Stimulated activated memory B cell treated with anti-CD40 and anti-IgM and Interleukin-4, amounts not matched to agents 10 μg/mL and 1 μg/mL and 100 μg/mL, for 72 hours (primary cell): ENCODE data around the gene FIBP.

Source experiments
- ATAC-seq: fragments of 150-1000 bp; cut with Tn5 transposase; 2 replicates; pipeline ENCODE4 v1.10.0; 2021
- H3K27ac Mint-ChIP-seq: one replicate; pipeline ENCODE4 v1.8.0; 2022; ENCODE audit warnings: mild to moderate bottlenecking, mixed read lengths
- H3K27me3 Mint-ChIP-seq: one replicate; pipeline ENCODE4 v1.8.0; 2022; ENCODE audit warnings: mixed read lengths
- H3K36me3 Mint-ChIP-seq: one replicate; pipeline ENCODE4 v1.8.0; 2022; ENCODE audit warnings: mixed read lengths
- H3K4me1 Mint-ChIP-seq: one replicate; pipeline ENCODE4 v1.8.0; 2022; ENCODE audit warnings: mixed read lengths
- H3K4me3 Mint-ChIP-seq: one replicate; pipeline ENCODE4 v1.8.0; 2022; ENCODE audit warnings: mild to moderate bottlenecking, moderate library complexity, mixed read lengths
- H3K9me3 Mint-ChIP-seq: one replicate; pipeline ENCODE4 v1.8.0; 2022; ENCODE audit warnings: mixed read lengths

Gene FIBP

DNA sequence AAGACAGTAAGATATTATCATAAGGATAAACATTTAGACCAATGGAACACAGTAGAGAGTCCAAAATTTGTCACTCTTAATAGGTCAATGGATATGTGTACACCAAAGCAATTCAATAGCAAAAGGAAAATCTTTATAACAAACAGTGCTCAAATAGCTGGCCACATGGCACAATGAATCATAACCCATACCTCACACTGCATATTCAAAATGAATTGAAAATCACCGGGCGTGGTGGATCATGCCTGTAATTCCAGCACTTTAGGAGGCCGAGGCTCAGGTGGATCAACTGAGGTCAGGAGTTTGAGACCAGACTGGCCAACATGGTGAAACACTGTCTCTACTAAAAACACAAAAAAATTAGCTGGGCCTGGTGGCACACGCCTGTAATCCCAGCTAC lies 46.1 kb downstream of the FIBP start:
- Mint-ChIP-seq H3K27ac (no peak overlapping the region), H3K27me3 (no peaks in the 10 kb centered on the region), H3K4me1 (no peaks in the 10 kb centered on the region), H3K9me3 (no peaks in the 10 kb centered on the region), H3K36me3 (no peaks in the 10 kb centered on the region), H3K4me3 (no peak overlapping the region)
- no peak for ATAC-seq

DNA sequence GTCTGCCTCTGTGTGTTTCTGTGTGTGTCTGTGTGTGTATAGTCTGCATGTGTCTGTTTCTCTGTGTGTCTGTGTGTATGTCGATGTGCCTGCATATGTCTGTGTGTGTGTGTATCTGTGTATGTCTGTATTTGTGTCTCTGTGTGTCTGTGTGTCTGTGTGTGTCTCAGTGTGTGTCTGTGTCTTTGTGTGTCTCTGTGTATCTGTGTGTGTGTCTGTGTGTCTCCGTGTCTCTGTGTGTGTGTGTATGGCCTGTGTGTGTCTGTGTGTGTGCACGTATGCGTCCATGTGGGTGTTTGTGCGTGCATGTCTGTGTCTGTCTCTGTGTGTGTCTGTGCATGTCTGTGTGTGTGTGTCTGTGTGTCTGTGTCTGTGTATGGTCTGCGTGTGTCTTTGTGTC lies 54.1 kb downstream of the FIBP start:
- peaks cover 20% of the 10 kb centered on the region for H3K4me1 Mint-ChIP-seq
- H3K27ac Mint-ChIP-seq = no peak overlapping the region
- peaks cover 4% of the 10 kb centered on the region for H3K9me3 Mint-ChIP-seq
- no peaks in the 10 kb centered on the region for H3K36me3 Mint-ChIP-seq
- H3K27me3 Mint-ChIP-seq = peaks cover 7% of the 10 kb centered on the region
- no peak overlapping the region for H3K4me3 Mint-ChIP-seq
- ATAC-seq = no peak
